ENCODE measurements around the gene MATN1.
A peak's percentile ranks its signal among the peaks of the same experiment; 100 is the strongest.
"Not testable (repeated sequence)": the region's sequence is repeated elsewhere in the genome, so short reads cannot be mapped to it uniquely, and the experiment has no call there.

MATN1 gene

DNA sequence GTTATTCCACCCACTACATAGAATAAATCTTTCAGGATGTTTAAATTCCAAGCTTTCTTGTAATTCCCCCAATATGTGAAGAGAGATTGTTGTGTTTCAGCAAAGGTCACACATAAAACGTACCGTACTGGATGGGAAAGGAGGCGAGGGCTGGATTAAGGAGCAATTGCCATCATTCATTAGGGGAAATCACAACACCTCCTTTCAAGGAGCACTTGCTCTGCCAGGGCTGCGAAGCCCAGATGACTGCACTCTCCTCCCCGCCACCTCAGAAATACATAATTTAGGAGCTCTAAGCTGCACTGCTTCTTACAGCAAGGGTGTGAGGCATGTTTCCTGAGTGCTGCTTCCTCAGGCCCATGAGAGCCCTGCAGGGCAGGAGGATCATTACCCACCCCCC, 29.6 kb downstream of the MATN1 start:
- DNase-seq = no peak

DNA sequence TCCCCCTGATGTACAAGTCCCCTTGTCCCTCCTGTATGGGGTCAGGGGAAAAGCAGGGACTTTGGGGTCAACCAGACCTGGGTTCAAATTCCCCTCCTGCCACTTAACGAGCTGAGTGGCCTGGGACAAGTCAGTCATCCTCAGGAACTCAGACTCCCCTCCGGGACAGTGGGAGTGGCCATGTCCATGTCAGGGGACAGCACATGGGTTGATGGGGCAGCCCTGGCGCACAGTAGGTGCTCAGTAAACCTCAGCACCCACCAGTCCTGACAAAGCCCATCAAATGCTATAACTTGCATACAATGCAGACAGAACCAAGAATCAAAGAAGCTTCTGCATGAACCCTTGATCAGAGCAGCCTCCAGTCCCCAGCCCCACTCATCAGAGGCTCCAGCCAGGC, 30.0 kb downstream of the MATN1 start:
- no peak for DNase-seq

DNA sequence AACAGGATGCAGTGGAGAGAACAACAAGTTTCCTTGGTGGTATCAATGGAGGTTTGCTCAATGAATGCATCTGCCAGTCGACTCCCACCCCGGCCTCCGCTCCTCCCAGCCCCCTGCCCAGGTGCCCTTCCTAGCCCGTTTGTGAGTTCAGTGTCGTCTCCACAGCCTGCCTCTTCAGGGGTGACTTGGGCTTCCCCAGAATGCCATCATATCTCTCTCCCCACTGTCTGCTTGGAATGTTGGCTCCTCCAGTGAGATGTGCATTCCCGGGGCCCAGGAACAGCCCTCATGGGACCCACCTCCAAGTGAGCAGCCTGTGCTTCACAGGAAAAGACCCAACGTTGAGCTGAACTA, 30.5 kb downstream of the MATN1 start:
- DNase-seq = no peak

DNA sequence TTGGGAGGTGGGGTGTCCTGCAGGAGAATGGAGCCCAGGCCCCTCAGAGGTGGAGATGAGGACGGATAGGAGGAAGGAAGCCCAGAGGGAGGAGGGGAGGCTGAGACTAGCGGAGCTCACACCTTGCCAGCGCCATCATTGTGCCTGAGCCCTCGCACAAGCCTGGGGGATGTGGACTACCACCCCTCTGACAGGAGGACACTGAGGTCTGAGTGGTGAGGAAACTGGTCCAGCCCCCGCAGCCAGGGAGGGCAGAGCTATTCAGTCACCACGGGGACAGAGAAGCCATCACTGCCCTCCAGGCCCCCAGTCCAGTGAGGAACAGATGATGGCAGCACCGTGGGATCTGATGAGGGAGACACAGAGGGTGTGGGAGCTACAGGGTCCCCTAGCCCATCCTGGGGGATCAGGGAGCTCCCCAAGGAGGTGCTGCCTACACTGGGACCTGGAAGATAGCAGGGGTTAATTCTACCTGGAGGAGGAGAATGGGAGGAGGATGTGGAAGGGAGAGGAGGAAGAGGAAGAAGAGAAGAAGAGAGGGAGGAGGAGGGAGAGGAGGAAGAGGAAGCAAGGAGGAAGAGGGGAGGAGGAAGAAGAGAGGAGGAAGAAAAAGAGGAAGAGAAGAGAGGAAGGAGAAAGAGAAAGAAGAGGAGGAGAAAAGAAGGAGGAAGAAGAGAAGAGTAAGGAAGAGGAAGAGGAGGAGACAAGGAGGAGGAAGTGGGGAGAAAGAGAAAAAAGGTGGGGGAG, 31.0 kb downstream of the MATN1 start:
- DNase-seq = no peak

DNA sequence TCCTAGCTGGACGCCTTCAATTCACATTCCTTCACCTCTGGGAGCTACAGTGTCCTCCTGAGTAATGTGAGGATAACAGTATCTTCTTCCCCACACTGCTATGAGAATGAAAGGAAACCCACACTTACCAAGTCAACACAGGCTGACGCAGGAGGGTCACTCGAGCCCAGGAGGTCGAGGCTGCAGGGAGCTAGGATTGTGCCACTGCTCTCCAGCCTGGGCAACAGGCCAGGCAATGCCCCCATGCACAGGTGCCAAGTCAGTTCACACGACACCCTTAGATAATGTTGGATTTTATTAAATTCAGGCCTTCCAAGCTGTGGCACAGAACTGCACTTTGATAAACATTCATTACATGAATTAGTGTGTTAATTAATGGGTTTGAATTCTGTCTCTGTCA, 31.9 kb downstream of the MATN1 start:
- DNase-seq = no peak

DNA sequence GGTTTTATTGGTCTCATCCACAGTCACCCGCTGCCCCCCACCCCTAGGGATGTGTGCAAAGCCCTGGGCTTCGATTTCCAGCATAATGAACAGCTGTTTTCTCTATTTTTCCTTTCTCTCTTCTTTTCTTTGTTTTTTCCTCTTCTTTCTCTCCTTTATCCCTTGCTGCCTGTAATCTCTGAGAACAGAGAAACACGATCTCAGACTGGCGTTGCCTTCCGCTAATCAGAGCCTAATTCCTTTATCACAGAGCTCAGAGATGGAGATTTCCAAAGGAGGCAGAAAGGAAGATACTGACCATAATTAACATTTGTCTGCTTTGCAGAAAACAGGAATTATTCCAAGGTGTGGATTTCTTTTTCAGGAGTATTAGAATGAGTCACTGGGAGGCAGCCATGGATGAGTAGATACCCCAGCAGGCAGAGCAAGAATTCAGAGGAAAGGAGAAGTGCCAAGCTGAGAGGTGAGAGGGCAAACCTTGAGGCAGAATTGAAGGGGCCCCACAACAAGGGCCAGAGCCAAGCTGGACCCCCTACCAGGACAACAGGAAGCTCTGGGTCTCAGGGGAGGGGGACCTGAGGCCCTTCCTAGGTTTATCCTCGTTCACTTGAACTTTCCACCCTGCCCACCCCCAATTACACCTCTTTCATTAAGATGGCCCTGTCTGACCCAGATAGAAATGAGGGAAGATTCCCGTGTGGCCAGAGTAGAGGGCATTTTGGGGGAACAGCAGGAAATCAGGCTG, 33.3 kb downstream of the MATN1 start:
- no peak for DNase-seq

DNA sequence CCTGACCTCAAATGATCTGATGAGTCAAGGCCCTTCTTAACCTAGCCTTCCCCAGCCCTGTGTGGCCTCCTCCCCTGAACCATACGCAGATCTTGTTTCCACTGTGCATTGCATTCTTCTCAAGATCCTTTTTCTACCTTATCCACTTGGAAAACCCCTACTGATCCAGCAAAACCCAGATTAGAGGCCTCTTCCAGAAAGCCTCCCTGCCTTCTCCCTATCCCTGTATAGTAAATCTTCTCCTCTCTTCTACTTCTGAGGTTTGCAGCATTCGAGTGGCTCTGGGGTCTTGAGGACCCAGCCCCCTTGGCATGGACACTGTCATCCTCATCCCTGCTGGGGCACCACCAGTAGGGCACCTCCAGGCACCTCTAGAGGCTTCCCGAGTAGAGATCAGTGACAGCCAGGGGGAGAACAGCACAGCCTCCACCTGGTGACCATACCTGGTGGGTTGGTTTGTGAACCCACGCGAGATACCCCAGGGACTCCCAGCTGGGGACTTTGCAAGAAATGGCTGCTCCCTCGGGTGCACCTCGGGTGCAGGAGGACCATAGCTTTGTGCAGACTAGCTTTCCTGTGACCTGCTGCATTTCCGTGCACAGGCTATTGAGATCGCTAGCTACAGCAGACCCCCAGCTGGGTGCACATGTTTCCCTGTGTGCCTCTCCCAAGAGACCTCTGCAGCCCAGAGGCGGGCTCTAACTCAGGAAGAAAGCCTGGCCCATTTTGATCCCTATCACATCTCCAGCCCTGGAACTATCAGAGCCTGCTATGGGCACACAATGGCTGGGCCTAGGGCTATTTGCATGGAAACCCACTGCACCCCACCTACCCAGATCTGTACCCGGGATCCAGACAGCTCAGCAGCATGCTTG, 34.2 kb downstream of the MATN1 start:
- DNase-seq = no peak

DNA sequence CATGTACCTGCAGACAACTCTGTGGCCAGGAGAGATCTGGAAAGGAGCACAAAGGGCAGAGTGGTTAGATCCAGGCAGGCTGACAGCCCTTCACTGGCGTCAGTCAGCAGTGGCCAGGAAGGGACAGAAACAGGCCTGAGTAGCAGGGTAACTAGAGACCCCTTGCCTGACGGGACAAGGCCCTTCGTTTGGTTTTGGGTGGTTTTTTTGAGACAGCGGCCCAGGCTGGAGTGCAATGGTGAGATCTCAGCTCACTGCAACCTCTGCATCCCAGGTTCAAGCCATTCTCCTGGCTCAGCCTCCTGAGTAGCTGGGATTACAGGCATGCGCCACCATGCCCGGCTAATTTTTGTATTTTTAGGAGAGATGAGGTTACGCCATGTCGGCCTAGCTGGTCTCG, 34.9 kb downstream of the MATN1 start:
- DNase-seq = not testable (repeated sequence)

DNA sequence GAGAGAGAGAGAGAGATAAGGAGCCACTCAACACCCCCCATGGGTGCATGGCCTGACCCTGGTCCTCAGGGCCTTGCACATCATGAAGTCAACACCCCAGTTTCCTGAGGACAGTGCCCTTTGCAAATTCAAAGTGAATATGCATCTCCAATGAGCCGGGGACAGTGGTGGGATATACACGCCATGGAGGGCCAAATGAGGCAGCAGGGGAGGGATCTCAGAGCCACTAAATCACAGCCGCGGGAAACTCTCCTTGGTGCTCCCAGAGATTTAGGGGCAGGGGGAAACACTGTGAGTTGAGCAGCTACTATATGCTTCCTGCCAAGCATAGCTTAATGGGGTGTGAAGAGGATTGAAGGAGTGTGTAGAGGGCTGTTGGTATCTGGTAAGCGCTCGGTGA, 35.5 kb downstream of the MATN1 start:
- DNase-seq = no peak

DNA sequence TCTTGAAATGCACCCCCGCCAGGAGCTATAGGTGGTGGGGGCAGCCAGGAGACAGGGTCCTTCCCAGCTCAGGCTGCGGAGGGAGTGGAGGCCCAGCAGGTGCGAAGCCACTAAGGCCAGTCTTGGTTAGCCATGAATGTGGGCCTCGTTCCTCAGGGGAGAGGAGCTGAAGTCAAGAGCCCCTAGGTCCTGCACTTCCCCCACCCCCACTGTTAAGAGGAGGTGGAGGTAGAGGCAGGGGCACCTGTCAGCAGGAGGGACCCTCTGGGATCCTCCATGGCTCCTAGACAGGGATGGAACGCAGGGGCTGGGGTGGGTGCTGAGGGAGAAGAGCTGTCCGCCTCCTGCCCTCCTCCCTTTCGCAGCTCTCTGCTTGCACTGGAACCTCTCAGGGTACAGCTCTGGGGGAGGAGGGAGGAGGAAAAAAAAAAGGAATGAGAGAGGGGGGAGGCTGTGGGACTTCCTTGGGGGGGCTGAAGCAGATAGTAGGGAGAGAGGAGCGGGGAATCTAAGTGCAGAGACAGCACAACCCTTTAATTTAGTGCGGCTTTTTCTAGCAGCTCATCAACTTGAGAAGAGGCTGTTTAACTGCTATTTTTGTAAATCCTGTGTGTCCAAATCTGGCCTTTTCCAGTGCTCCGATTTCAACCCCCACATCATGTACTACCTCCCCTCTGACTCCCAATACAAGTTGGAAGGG, 37.0 kb downstream of the MATN1 start:
- no peak for DNase-seq

DNA sequence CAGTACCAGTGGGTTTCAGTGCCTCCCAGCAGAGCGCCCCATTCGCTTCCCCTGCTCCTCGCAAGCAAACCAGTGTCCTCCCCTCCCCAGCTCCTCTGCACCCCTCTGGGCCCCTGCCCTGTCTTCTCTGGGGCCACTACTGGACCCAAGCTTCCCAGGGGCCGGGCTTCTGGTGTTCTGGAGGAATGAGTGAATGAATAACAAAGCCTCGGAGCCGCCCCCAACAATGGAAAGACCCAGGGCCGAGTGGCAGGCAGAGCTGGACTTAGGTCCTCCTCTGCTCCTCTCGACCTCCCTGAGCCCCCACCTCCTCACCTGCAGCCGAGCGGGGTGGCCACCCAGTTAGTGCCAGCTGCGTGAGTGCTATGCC, 37.6 kb downstream of the MATN1 start:
- DNase-seq = no peak

DNA sequence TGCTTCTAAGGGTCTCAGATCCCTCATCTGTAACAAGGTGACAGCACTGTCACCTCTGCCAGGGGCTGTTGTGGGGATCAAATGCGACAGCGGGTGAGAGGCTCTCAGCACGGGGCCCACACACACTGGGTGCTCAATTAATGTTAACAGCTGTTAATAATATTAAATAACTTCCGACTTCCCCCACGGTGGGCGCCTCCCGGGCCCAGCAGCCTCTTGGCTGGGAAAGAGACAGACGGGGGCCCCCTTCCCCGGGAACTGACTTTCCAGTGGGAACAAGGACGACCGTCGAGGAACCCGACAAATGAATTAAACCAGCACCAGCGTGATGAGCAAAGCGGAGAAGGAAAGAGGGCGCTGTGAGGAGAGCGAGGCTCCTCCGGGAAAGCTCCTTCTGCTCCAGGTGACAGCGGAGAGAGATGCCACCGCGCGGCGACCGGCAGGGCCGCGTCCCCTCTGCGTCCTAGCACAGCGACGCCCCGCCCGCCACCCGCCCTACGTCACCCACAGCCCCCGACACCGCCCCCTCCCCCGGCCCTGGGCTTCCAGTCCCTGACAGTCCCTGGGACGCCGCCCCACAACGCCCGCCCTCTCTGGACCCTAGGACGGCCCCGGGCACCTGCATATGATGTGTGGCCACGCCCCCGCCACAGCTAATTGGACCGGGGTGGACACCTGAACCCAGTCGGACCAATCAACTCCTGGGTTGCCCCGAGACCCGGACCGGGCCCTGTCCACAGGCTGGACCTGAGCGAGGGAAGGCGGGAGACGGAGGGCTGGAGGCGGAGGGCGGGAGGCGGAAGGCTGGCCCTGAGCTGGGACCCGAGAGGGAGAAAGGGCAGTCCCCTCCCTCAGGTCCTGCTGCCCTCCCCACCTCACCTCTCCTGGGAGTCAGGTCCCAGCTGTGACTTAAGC, 38.2 kb downstream of the MATN1 start:
- DNase-seq = peak; percentile 17

DNA sequence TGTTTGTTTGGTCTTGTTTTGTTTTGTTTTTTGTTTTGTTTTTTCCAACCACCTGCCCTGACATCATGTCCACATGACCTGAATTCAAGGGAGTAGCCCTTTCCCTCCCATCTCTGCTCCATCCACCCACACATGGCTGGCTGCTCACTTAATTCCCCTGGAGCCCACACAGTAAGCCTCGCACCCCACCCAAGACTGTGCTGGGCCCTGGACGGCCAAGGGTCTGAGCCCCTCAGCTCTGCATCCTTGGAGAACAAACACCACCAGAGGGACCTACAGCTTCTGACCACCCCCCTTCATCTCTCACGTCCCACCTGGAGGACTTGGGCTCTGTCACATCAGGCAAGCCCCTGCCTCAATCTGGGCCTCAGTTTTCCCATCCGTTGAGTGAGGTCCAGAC, 39.1 kb downstream of the MATN1 start:
- DNase-seq = no peak

DNA sequence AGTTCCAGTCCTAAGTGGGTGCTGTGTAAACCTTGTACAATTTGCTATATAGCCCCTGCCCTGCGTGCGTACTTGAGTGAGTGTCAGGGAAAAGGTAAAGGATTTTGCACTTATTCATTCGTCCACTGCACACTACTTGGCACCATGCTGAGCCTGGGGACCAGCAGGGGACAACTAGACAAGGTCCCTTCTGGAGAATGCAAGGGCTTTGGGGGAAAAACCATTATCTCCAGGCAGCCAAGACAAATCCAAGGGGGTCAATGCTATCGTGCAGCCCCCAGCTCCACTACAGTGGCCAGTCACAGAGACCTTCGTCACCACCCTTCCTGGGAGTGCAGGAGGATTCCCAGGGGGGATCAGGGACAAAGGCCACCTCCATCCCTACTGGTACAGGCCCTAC, 39.7 kb downstream of the MATN1 start:
- DNase-seq = no peak

DNA sequence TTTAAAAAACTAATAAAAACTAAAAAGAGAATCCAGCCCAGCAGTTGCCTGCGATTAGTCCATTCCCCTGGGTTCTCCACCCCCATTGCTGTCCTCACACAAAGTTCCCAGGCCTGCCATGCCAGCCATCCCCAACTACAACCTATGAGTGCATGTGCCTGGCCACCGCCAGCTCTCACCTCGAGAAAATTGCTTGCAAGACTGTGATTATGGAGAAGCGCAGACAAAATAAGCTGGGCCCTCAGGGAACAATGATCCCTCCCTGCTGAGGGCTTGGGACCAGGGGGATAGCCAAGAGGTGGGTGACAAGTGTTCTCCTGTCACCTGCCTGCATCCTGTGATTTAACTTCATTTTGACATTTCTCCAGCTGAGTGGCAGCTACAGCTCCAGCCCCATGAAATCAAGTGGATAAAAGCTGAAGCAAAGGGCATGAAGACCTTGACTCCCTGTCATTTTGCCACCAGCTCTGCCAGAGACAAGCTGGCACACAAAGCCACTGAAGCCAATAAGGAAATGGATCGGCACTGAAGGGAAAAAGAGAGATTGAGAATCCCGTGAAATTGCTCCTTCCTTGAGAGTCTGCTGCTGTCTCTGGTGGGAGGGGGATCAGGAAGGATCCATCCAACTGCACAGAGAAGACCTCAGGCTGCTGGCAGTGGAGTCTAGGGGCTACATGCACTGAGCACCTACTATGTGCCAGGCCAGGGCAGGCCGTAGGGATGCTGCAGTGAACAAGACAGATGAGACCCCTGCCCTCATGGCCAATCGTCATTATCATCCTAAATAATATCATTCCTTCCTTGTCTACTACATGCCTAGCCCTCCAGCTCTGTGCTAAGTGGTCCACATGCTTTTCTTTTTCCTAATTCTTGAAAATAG, 40.7 kb downstream of the MATN1 start:
- DNase-seq = no peak

DNA sequence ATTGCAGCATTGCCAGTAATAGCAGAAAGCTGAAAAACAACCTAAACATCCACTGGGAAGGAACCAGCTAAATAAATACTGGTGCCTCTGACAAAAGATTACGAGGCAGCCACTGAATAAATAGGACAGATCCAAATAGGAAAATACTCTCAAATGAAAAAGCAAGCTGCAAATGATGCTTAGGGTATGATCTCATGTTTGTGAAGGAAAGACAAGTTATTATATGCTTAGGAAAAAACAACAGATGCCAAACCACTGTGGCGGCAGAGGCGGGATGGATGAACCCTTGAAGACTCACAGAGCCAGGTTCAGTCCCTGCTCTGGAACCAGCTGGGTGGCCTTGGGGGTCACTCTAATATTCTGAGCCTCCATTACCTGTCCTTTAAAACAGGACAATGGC, 41.6 kb downstream of the MATN1 start:
- DNase-seq = no peak

DNA sequence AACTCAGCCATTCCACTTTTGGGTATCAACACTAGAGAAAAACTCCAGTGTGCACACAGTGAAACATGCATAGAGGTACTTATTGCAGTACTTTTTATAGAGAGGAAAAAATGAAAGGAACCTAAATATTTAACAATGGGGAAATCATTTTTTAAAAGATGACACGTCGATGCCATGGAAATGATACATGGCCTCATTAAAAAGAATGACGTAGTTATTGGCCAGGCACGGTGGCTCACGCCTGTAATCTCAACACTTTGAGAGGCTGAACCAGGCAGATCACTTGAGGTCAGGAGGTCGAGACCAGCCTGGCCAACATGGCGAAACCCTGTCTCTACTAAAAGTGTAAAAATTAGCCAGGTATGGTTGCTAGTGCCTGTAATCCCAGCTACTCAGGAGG, 42.5 kb downstream of the MATN1 start:
- DNase-seq = no peak

DNA sequence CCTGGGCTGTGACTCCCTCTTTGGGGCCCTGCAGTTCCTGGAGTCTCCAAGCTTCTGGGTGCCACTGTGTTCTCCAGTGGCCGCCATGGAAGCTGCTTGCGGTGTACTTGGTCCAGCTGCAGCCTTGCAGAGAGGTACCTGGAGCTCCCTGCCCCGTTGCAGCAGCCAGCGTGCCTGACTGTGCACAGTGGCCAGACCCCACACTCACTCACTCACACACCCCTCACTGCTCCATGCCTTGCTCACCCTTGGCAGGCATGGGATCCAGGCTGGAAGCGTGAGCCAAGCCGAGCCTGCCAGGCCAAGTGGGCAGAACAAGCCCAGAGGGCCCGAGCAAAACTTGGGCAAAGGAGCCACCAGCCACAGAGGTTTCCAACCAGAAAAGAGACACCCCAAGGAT, 43.0 kb downstream of the MATN1 start:
- DNase-seq = no peak

DNA sequence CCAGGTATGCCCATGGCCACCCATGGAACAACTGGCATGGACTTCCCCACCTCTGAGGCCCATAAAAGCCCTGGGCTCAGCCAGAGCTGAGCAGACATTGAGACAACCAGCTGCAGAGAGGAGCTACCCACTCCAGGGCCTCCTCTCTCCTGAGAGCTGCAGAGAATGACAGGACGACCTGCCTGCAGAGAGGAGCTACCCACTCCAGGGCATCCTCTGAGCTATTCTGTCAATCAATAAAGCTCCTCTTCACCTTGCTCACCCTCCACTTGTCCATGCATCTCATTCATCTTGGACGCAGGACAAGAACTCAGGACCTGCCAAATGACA, 43.4 kb downstream of the MATN1 start:
- DNase-seq = no peak

DNA sequence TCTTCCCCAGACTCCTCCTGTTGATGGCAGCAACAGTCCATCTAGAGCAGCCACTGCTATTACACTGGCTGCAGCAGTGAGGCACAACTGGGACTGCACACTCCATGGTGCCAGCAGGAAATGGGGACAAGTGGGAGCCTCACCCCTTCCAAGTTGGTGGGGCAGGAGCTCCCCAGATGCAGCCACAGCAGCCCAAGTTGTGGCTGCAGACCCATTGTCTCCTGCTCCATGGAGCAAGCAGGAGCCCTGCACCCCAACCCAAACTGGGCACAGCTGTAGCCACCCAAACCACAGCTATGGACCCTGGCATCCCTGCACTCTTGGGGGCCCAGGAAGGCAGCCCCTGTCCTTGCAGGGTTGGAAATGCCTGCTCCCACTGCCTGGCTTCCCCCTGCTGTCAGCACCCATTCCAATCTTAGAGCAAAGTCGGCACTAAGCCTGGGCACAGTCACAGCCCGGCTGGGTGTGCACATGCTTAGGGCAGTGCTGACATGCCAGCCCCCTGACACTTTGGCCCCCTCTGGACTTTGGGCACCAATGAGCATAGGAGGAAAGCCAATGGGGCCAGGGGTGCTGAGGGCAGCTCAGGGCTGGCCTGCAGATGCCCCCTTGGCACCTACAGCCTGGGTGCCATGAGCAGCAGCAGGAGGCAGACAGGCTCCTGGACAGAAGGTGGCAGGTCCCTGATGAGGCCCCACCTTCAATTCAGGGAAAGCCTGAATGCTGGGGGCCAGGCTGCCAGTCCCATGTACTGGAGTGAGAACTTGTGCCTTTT, 44.0 kb downstream of the MATN1 start:
- no peak for DNase-seq
